NCI-H2227 (cell line): ENCODE measurements around the gene CLCN7.
A peak's percentile ranks its signal among the peaks of the same experiment; 100 is the strongest.

Experiments
- DNase-seq: peaks from one replicate; lab custom pipeline; 2025; ENCODE audit not compliant: unreplicated experiment; lab: John Stamatoyannopoulos, UW

CLCN7 gene

DNA sequence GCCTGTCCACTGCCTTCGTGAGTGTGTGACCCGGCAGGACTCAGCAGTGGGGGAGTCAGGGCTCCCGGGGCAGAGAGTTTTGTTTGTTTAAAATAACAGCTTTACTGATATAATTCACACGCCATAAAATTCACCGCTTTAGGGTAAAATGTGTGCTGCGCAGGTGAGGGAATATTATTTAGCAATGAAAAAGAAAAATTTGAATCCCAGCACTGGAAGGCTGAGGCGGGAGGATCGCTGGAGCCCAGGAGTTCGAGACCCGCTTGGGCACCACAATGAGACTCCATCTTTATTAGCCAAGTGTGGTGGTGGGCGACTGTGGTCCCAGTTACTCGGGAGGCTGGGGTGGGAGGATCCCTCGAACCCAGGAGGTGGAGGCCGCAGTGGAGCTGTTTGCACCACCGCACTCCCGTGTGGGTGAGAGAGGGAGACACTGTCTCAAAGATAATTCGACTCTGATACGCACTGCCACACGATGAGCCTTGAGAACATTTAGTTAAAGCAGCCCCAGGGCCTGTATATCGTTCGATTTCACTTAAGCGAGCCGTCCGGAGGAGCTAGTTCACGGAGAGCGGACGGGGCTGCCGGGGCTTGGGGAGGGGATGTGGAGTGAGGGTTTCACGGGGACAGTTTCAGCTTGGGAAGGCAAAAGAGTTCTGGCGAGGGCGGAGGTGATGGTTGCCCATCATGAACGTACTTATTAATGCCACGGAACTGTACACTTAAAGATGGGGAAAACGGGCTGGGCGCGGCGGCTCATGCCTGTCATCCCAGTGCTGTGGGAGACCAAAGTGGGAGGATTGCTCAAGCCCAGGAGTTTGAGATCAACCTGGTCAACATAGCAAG, 28.5 kb upstream of the CLCN7 start:
- DNase-seq: no peak

DNA sequence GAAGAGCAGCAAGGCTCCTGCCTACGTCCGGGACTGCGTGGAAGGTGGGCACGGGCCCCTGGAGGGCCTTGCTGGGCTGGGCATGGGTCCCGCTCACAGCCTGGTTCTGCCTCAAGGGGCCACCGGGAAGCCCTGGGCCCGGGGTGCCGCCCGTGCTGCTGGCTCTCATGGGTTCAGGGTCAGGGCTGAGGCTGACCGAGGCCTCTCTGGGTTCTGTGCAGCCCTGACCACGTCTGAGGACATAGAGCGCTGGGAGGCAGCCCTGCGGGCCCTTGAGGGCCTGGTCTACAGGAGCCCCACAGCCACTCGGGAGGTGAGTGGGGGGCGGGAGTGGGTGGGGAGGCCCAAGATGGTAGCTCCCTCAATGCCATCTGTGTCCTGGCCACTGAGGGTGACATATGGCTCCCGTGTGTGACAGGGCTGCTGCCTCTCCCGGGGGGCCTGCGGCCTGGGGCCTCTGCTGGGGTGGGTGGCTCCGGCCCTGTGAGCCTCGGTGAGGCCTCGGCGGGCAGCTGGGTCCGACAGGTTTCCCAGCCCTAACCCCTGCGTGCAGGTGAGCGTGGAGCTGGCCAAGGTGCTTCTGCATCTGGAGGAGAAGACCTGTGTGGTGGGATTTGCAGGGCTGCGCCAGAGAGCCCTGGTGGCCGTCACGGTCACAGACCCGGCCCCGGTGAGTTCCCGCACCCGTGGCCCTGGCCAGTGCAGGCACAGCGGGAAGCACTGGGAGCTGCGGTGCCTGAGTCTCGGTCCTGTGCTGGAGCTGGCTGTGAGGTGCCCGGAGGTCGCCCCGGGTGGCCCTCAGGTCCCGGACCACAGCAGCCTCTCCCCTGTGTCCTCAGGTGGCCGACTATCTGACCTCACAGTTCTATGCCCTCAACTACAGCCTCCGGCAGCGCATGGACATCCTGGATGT, 27.5 kb upstream of the CLCN7 start:
- no peak for DNase-seq

DNA sequence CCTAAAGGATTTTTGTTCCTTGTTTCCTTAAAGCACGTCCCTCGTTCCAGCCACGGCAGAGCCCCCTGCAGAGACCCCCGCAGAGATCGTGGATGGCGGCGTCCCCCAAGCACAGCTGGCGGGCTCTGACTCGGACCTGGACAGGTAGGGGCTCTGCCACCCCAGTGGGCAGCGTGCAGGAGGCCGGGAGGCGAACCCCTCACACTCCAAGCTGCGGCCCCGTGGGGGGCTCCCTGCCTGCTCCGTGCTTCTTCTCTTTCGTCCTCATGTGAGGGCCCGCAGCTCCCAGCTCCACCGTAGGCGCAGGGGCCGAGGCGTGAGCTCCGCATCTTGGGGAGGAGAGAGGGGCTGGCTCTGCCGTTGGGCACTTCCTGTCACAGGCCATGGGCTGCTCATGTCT, 26.8 kb upstream of the CLCN7 start:
- no peak for DNase-seq

DNA sequence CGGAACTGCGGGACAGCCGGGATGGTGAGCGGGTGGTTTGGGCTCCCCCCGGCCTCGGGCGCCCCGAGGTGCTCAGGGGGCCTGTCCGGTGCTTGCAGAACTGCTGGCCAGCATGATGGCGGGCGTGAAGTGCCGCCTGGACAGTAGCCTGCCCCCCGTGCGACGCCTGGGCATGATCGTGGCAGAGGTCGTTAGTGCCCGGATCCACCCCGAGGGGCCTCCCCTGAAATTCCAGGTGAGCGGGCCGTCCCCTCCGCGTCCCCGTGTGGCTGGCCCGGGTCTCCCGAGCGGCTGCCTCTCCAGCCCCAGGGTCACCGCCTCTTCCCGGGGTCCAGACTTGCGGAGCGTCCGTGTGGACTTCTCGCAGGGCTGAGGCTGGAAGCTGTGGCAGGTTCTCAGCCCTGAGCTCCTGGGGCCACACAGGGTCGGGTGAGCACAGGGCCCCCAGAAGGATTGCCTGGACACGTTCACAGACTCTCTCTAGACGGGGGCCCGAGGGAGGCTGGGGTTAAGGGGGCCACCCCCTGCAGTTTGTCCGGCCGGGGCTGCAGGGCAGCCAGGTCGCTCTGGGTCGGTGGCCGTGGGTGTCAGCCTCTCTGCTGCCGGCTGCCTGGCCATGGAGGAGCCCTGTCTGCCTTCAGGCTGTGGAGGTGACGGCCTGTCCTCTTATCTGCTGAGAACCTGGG, 25.8 kb upstream of the CLCN7 start:
- DNase-seq: no peak

DNA sequence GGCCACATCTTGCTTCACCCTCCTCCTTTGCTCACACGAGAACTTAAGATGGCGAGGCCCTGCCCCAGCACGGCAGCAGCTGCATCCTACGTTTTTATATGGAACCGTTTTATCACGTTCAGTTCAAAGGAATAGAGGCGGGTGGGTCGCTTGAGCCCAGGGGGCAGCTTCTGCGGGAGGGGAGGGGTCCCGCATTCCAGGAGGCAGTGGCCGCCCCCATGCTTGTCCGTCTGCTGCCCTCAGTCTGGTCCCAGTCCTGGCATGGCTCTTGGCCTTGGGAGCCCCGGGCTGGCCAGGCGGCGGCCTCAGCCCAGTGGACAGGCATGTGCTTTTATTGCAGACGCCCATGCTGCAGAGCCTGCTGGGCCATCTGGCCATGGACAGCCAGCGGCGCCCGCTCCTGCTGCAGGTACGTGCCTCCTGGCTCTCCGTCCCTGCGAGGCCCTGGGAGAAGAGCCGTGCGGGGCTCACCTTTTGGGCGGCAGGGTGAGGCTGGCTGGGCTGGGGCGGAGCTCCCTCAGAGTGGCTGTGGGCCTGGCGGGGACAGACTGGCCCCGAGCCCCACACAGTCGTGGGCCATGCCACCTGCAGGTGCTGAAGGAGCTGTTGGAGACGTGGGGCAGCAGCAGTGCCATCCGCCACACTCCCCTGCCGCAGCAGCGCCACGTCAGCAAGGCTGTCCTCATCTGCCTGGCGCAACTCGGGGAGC, 25.1 kb upstream of the CLCN7 start:
- no peak for DNase-seq

DNA sequence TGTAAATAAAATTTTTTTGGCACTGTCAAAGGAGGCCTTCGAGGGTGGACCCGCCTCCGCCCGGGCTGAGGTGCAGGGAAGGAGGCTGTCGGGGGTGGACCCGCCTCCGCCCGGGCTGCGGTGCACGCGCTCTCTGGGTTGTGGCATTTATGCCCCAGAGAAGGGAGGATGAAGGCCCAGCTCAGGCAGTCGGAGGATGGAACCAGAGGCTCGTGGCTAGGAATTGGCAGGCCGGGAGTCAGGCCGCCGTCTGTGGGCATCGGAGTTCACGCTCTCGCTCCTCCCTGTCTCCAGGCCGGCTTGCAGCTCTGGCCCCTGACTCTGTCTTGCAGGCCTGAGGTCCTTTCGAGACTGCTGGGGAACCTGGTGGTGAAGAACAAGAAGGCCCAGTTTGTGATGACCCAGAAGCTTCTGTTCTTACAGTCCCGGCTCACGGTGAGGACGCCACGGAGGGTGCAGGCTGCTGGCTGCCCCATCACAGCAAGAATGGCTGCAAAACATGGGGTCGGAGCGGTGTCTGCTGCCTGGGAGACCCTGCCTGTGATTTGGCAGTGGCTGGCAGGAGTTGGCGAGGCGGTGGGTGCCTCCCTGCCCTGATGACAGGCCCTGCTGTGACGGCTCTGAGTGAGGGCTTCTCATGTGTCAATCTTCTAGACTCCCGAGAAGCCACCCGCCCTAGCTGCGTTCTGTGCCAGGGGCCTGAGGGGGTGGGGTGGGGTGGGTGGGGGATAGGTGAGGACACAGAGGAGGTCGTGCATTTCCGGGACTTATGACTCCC, 24.3 kb upstream of the CLCN7 start:
- DNase-seq: no peak

DNA sequence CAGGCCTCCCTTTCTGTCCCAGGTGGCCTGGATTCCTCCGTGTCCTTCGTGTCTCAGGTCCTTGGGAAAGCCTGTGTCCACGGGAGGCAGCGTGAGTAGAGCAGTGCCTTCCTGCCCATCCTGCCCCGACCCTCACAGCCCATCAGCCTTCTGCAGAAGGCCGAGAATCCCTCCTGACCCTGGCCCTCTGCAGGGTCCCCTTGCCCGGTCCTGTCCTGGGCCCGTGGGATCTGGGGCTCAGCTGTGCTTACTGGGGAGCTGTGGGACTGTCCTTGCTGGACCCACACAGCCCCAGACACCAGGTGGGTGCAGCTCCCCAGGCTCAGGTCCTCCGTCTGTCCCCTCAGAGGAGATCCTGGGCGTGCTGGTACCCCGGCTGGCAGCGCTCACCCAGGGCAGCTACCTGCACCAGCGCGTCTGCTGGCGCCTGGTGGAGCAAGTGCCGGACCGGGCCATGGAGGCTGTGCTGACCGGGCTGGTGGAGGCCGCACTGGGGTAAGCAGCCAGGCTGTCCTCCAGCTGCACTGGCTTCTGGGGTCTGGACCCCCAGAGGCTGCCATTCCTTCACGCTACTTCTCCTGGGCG, 22.3 kb upstream of the CLCN7 start:
- DNase-seq: no peak

DNA sequence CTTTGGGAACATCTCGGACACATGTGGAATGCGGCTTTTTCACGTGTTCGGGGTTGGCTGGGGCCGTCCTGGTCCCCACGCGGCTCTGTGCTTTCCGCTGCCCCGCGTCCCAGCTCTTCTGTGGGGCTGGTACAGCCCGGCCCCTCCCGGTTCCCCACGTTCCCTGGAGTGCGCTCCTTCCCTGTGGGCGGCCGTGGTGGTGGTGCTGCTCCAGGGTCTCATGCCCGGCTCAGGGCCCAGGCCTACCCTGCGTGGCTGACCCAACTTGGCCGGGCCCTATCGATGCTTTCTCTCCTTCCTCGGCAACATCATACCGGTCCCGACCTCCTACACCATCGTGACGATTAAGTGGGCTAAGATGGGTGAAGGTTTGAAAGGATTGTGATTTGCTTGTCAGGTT, 21.6 kb upstream of the CLCN7 start:
- DNase-seq: no peak

DNA sequence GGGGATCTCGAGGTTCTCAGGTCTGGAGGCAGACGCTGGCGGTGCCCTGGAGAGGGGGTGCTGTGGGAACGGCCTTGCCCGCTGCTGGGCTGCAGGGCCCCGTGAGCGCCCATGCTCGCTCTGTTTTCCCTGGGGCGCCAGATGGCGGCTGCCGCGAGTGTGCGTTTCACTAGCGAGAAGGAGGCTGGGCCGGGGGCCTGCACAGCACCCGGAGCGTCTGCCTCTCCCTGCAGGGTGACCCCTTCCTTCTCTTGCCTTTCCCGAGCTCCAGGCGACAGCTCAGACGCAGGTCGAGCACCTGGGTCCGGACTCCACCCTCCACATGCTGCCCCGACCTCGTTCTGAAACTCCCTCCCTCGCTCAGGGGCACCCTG, 21.0 kb upstream of the CLCN7 start:
- no peak for DNase-seq

DNA sequence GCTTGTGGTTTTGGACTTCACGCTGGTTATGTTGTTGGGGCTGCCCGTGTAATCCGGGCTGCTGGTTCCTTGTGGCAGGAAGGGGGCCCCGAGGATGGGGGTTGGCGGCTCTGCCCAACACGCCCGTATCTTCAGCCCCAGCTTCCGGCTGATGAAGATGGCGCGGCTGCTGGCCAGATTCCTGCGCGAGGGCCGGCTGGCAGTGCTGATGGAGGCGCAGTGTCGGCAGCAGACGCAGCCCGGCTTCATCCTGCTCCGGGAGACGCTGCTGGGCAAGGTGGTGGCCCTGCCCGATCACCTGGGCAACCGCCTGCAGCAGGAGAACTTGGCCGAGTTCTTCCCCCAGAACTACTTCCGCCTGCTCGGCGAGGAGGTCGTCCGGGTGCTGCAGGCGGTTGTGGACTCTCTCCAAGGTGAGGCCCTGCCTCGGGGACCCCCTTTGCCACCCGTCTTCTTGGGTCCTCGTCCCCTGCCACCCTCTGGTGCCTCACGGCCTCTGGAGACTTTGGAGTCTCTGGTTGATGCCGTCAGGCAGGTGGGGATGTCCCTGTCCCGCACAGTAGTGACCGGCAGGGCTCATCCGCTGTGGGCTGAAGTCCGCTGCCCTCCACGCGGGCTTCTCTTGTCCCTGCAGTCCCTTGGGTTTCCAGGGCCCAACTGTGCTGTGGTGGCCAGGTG, 20.5 kb upstream of the CLCN7 start:
- no peak for DNase-seq

DNA sequence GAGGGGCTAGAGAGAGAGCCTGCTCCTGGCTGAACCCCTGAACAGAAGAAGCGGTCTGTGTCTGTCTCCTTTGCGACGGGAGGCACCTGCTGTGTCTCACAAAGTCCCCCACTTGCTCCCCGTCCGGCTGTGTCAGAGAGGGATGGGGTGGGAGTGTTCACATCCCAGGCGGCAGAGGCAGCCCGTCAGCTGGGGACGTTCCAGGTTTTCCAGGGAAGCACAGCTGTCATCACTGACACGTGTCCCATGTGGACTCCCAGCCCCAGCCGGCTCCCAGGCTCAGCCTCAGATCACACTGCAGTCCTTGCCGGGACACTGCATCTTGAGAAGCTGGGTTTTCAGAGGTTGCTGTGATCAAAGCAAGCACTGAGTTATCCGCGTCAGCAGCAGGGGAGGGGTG, 19.9 kb upstream of the CLCN7 start:
- DNase-seq: no peak

DNA sequence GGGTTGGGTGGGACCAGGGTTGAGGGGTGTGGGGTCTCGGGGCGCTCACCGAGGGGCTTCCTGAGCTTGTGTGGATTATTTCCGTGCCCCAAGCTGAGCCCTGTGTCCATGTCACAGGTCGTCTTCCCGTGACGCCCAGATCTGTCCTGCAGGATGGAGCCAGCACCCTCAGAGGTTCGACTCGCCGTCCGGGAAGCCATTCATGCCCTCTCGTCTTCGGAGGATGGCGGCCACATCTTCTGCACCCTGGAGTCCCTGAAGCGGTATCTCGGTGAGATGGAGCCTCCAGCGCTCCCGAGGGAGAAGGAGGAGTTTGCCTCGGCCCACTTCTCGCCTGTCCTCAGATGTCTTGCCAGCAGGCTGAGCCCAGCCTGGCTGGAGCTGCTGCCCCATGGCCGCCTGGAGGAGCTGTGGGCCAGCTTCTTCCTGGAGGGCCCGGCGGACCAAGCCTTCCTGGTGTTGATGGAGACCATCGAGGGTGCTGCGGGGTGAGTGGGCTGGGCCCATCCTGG, 19.4 kb upstream of the CLCN7 start:
- DNase-seq: peak; percentile 74

DNA sequence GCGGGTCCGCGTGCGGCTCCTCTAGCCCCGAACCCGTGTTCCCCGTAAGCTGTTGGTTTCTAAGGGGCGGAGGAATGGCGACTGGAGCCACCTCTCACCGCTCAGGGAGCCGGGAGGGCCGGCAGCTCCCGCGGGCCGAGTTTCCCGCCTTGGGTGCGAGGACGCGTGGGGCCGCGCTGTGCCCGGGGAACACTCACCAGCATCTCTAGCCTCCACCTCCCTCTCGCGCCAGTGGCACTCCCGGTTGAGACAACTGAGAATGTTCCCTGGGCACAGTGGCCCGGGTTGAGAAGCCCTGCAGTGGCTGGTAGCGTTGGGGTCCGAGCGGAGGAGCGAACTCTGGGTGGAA, 18.9 kb upstream of the CLCN7 start:
- peak; percentile 56 for DNase-seq

DNA sequence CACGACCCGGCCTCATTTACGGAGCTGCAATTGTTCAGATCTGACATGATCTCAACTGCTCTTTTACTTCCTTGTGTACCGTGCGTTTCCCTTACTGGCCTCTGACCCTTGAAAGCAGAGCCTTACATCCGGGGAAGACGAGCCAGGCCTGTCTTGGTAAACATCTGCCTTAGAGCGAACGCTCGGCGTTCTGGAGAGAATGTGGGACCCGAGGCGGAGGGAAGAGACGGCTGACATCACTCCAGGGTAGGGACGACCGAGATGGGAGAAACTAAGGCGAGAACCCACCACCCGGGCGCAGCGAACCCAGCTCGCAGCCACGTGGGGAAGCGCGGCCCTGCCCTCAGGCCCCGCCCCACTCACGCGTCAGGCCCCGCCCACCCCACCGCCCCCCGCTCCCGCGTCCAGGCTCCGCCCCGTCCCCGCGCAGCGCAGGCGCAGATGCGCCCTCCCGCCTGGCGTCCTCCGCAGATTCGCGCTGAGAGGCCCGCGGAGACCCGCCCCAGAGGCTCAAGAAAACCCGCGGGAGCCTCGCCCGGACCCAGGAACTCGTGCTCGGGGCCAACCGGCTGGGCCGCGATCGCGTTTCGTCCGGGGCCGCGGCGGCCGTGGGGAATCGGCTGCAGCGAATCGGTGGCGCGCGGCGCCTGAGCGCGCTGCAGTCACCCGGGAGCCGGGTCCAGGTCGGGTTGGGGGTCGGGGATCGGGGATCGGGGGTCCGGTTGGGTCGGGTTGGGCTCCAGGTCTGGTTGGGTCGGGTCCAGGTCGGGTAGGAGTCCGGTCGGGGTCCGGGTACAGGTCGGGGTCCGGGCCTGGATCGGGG, 18.3 kb upstream of the CLCN7 start, which contains the start of gene TELO2:
TSS of gene TELO2 (plus strand) at position 438 of the 823 bp plus-strand sequence. CDS start 922 bp downstream, outside the sequence.
- peak; percentile 91 for DNase-seq

DNA sequence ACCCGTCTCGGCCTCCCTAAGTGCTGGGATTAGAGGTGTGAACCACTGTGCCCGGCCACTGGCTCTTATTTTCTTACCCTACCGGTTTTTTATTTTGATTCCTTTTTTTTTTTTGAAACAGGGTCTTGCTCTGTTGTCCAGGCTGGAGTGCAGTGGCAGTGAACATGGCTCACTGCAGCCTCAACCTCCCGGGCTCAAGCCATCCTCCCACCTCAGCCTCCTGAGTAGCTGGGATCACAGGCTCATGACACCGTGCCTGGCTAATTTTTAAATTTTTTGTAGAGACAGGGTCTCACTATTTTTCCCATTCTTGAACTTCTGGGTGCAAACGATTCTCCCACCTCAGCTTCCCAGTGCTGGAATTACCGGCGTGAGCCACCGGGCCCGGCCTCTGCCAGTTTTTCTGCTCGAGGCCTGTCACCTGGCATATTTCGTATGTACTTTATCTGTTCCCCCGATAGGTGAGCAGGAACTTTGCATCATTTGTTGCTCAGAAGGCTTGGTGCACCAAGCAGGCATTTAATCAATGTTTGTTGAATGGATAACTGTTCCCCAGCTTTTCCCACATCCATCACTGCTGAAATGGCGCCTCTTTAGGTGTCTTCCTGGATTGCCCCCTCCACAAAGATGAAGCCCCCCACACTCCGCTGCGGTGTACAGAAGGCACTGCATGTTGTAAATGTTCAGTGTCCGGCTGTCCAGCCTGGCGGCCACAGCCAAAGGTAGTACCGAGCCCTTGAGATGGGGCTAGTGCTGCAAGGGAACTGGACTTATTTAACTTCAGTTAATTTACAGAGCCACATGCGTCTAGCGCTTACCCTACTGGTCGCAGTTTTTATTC, 17.5 kb upstream of the CLCN7 start:
- DNase-seq: no peak

DNA sequence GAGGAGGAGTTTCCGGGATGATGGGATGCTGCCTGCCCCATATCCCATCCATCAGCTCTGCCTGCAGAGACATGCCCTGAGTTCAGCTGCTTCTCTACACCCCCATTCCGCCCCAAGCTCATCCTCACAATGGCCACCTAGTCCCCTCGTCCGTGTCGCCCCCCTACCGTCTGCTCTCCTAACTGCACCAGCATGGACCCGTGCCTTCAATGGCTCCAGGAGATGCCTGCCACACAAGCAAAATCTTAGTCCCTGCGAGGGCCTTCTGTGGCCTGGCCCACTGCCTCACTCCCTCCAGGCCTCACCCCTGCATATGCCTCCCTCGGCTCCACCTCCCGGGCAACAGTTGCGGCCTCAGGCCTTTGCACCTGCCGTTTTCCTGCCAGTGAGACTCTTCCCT, 16.5 kb upstream of the CLCN7 start:
- DNase-seq: no peak

DNA sequence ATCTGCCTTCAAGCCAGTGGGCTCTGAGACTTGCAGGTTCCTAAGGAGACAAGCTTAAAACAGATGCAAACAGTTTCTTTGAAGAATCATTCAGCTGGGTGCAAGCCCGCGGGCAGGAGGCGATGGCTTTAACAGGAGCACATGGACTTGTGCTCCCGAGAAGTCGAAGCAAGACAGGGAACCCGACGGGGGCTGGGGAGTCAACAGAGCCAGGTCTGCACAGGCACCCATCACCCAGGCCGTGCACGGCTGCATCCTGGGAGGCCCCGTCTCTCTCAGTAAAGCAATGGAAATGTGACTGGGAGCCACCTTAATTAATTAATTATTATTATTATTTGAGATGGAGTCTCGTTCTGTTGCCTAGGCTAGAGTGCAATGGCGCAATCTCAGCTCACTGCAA, 14.2 kb upstream of the CLCN7 start:
- no peak for DNase-seq
